Endothelial cell (in vitro differentiated cells): ENCODE measurements around the gene PLEKHA6. TPM values are rescaled to one million over a fixed set of nuclear protein-coding genes. Genes with fewer than 3 reads are reported as not detected.

Source experiments
- DNase-seq: peaks from one replicate; pipeline ENCODE4 v3.0.0; 2021; ENCODE audit warnings: low spot score
- H3K27ac Mint-ChIP-seq: one replicate; pipeline ENCODE4 v1.8.0; 2021; ENCODE audit warnings: mixed read lengths, inconsistent platforms; ENCODE audit not compliant: unreplicated experiment
- H3K27me3 Mint-ChIP-seq: one replicate; pipeline ENCODE4 v1.8.0; 2021; ENCODE audit warnings: mild to moderate bottlenecking, moderate library complexity, mixed read lengths, inconsistent platforms; ENCODE audit not compliant: unreplicated experiment
- H3K36me3 Mint-ChIP-seq: one replicate; pipeline ENCODE4 v1.8.0; 2021; ENCODE audit warnings: mild to moderate bottlenecking, low read depth, mixed read lengths, inconsistent platforms; ENCODE audit not compliant: unreplicated experiment
- H3K4me1 Mint-ChIP-seq: one replicate; pipeline ENCODE4 v1.8.0; 2021; ENCODE audit warnings: mild to moderate bottlenecking, mixed read lengths, inconsistent platforms; ENCODE audit not compliant: unreplicated experiment
- H3K4me3 Mint-ChIP-seq: one replicate; pipeline ENCODE4 v1.8.0; 2021; ENCODE audit warnings: mild to moderate bottlenecking, mixed read lengths, inconsistent platforms; ENCODE audit not compliant: unreplicated experiment
- H3K9me3 Mint-ChIP-seq: one replicate; pipeline ENCODE4 v1.8.0; 2021; ENCODE audit warnings: mixed read lengths, inconsistent platforms; ENCODE audit not compliant: unreplicated experiment
- CTCF ChIP-seq: fragments of 200-600 bp; sonication (generic); IDR thresholded peaks from one replicate; pipeline ENCODE4 v1.5.0; 2021; ENCODE audit warnings: antibody characterized with exemption; ENCODE audit not compliant: unreplicated experiment
- total RNA-seq: library from RNA; stranded (reverse); fragmentation: NEBNext Ultra II Directional; extraction: Animal tissue kit (Norgen Biotek cat#: 25700); gene quantifications from one replicate; pipeline ENCODE4 v1.2.1, GENCODE V29; 2021; ENCODE audit not compliant: unreplicated experiment

The PLEKHA6 gene
- total RNA-seq, 1 donor from 2014 or later = 3.7 TPM

GRCh38 chr1:204194771-204195170, 165.0 kb downstream of the PLEKHA6 start:
- peak overlapping the region; percentile 4 for H3K27ac Mint-ChIP-seq
- no peaks in the 10 kb centered on the region for H3K36me3 Mint-ChIP-seq
- H3K4me3 Mint-ChIP-seq = no peak overlapping the region
- H3K9me3 Mint-ChIP-seq = no peaks in the 10 kb centered on the region
- no peak for DNase-seq
- H3K4me1 Mint-ChIP-seq = peaks cover 12% of the 10 kb centered on the region
- H3K27me3 Mint-ChIP-seq = peaks cover 19% of the 10 kb centered on the region
- TF ChIP-seq CTCF = no peak

- no peaks in the 10 kb centered on the region for H3K36me3 Mint-ChIP-seq
- H3K4me1 Mint-ChIP-seq = peaks cover 12% of the 10 kb centered on the region
- TF ChIP-seq CTCF = no peak
- no peak for DNase-seq
- H3K4me3 Mint-ChIP-seq = no peak overlapping the region
- H3K27ac Mint-ChIP-seq = no peak overlapping the region
- H3K9me3 Mint-ChIP-seq = no peaks in the 10 kb centered on the region
- H3K27me3 Mint-ChIP-seq = peaks cover 22% of the 10 kb centered on the region
Measured at GRCh38 chr1:204194080-204194479, 165.6 kb downstream of the PLEKHA6 start.

GRCh38 chr1:204192589-204193352, 167.0 kb downstream of the PLEKHA6 start:
- no peak for DNase-seq
- peaks cover 18% of the 10 kb centered on the region for H3K27me3 Mint-ChIP-seq
- TF ChIP-seq CTCF = no peak
- peaks cover 7% of the 10 kb centered on the region for H3K4me1 Mint-ChIP-seq
- H3K27ac Mint-ChIP-seq = no peak overlapping the region
- no peaks in the 10 kb centered on the region for H3K9me3 Mint-ChIP-seq
- no peaks in the 10 kb centered on the region for H3K36me3 Mint-ChIP-seq
- no peak overlapping the region for H3K4me3 Mint-ChIP-seq

- no peak for DNase-seq
- TF ChIP-seq CTCF = no peak
- Mint-ChIP-seq H3K4me3 (no peak overlapping the region), H3K27ac (no peak overlapping the region), H3K9me3 (no peaks in the 10 kb centered on the region), H3K4me1 (peaks cover 7% of the 10 kb centered on the region), H3K27me3 (peaks cover 20% of the 10 kb centered on the region), H3K36me3 (no peaks in the 10 kb centered on the region)
Measured at GRCh38 chr1:204192046-204192445, 167.7 kb downstream of the PLEKHA6 start.

- no peak overlapping the region for H3K27ac Mint-ChIP-seq
- no peaks in the 10 kb centered on the region for H3K36me3 Mint-ChIP-seq
- peaks cover 4% of the 10 kb centered on the region for H3K4me1 Mint-ChIP-seq
- no peaks in the 10 kb centered on the region for H3K9me3 Mint-ChIP-seq
- no peak for TF ChIP-seq CTCF
- H3K27me3 Mint-ChIP-seq = peaks cover 21% of the 10 kb centered on the region
- no peak for DNase-seq
- no peak overlapping the region for H3K4me3 Mint-ChIP-seq
Measured at GRCh38 chr1:204191456-204191855, 168.3 kb downstream of the PLEKHA6 start.
